Tibial artery (tissue), 4 donors: ENCODE measurements around the gene CALHM4.

ENCODE experiments used
- DNase-seq, 2 donors: peaks; one replicate each; pipeline ENCODE4 v3.0.0-alpha.2; 2019
- H3K27ac ChIP-seq, 2 donors: fragments of 200-600 bp; sonication (generic) in 1 of 2; 1 replicate in 1 of 2; 2 replicates in 1 of 2; pipeline ENCODE4 v1.5.1; 2018 to 2019; ENCODE audit warnings: mild to moderate bottlenecking in 1 of 2
- H3K27me3 ChIP-seq, 2 donors: fragments of 200-600 bp; sonication (generic) in 1 of 2; one replicate each; pipeline versions ENCODE4 v1.5.1 to v1.6.0; 2016 to 2019
- H3K36me3 ChIP-seq, 3 donors: fragments of 200-600 bp; sonication (generic) in 2 of 3; one replicate each; pipeline ENCODE4 v1.5.1; 2016 to 2019; ENCODE audit warnings: mild to moderate bottlenecking in 2 of 3
- H3K4me1 ChIP-seq, 4 donors: fragments of 200-600 bp; sonication (generic) in 2 of 4; 1 replicate in 3 of 4; 2 replicates in 1 of 4; pipeline ENCODE4 v1.5.1; 2016 to 2019
- H3K4me3 ChIP-seq, 2 donors: fragments of 200-600 bp; sonication (generic) in 1 of 2; 1 replicate in 1 of 2; 2 replicates in 1 of 2; pipeline ENCODE4 v1.5.1; 2018 to 2019; ENCODE audit warnings: mild to moderate bottlenecking in 2 of 2
- H3K9me3 ChIP-seq, 3 donors: fragments of 200-600 bp; sonication (generic) in 1 of 3; one replicate each; pipeline ENCODE4 v1.5.1; 2016 to 2019
- CTCF ChIP-seq, 2 experiments: fragments of 200-600 bp in 1 of 2; fragments of 450-650 bp in 1 of 2; IDR thresholded peaks; one replicate each; pipeline ENCODE4 v1.5.1; 2017 to 2019; ENCODE audit warnings: antibody characterized with exemption in 2 of 2, mild to moderate bottlenecking in 1 of 2, moderate library complexity in 1 of 2
- intact Hi-C: fragments of 100-400 bp; cut with DNase I; formaldehyde crosslinking; loops from one replicate; pipeline ENCODE4 v1.15.0; 2023; ENCODE audit warnings: low total_unique reads

The CALHM4 gene

DNA sequence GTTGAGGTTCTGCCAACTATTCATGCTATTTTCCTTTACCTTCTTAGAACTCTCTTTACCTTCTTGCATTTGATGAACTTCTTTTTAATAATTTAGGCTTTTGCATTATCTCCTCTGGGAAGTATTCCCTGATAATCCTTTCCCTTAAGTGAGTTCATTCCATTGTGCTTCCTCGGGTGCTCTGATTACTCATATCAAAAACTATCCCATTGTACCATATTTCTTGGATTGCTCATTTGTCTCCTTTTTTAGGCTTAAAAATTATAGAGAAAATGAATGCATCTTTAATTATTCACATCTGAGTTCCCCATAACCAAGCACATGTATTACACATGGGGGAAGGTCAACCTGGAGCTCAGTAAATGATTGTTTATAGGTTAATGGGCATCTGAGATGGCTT, 2.5 kb downstream of the CALHM4 start:
- no peak for TF ChIP-seq CTCF (IDR thresholded peaks at IDR 0.05)
- intact Hi-C loops, result no loop called here
- DNase-seq, result no peak
- Histone ChIP-seq H3K9me3 (no peaks in the 10 kb centered on the region), H3K4me3 (no peak overlapping the region), H3K4me1 (peaks cover 0 to 4% (median 0%) of the 10 kb centered on the region in 4 donors), H3K27me3 (no peaks in the 10 kb centered on the region), H3K36me3 (no peaks in the 10 kb centered on the region), H3K27ac (no peak overlapping the region)

GRCh38 chr6:116556814-116557415, 3.4 kb downstream of the CALHM4 start:
- H3K9me3 ChIP-seq, result no peaks in the 10 kb centered on the region
- no peaks in the 10 kb centered on the region for H3K27me3 ChIP-seq
- no peak for TF ChIP-seq CTCF (IDR thresholded peaks at IDR 0.05)
- no peaks in the 10 kb centered on the region for H3K36me3 ChIP-seq
- H3K4me1 ChIP-seq, result peaks cover 0 to 4% (median 0%) of the 10 kb centered on the region in 4 donors
- no peak overlapping the region for H3K27ac ChIP-seq
- intact Hi-C loops, result no loop called here
- H3K4me3 ChIP-seq, result no peak overlapping the region
- DNase-seq, result no peak

- no peaks in the 10 kb centered on the region for H3K27me3 ChIP-seq
- no peak overlapping the region for H3K4me3 ChIP-seq
- no peak for TF ChIP-seq CTCF (IDR thresholded peaks at IDR 0.05)
- DNase-seq, result no peak
- no peaks in the 10 kb centered on the region for H3K36me3 ChIP-seq
- no peaks in the 10 kb centered on the region for H3K9me3 ChIP-seq
- peaks cover 0 to 4% (median 0%) of the 10 kb centered on the region in 4 donors for H3K4me1 ChIP-seq
- H3K27ac ChIP-seq, result no peak overlapping the region
- intact Hi-C loops, result no loop called here
Observed at GRCh38 chr6:116557893-116558292, 4.3 kb downstream of the CALHM4 start.

- intact Hi-C loops, result no loop called here
- no peaks in the 10 kb centered on the region for H3K9me3 ChIP-seq
Observed at GRCh38 chr6:116560130-116560529, 6.6 kb downstream of the CALHM4 start.

GRCh38 chr6:116561377-116562018, 7.9 kb downstream of the CALHM4 start:
- peak; percentile 80 to 94 for TF ChIP-seq CTCF (IDR thresholded peaks at IDR 0.05)
- Histone ChIP-seq H3K4me1 (peaks cover 0 to 9% (median 2%) of the 10 kb centered on the region in 4 donors), H3K27ac (no peak overlapping the region), H3K36me3 (no peaks in the 10 kb centered on the region), H3K4me3 (peak overlapping the region; percentile 20 to 28), H3K9me3 (no peaks in the 10 kb centered on the region), H3K27me3 (no peaks in the 10 kb centered on the region)
- peak; percentile 81 to 87 for DNase-seq
- intact Hi-C loops, result no loop called here

More at GRCh38 chr6:116560130-116560529, 6.6 kb downstream of the CALHM4 start:
- H3K27ac ChIP-seq, result no peak overlapping the region
- no peak for TF ChIP-seq CTCF (IDR thresholded peaks at IDR 0.05)
- no peak for DNase-seq
- no peak overlapping the region for H3K4me3 ChIP-seq
- H3K4me1 ChIP-seq, result peaks cover 0 to 6% (median under 1%) of the 10 kb centered on the region in 4 donors
- H3K27me3 ChIP-seq, result no peaks in the 10 kb centered on the region
- no peaks in the 10 kb centered on the region for H3K36me3 ChIP-seq
